ENCODE measurements around the gene ITGAX.

DNA sequence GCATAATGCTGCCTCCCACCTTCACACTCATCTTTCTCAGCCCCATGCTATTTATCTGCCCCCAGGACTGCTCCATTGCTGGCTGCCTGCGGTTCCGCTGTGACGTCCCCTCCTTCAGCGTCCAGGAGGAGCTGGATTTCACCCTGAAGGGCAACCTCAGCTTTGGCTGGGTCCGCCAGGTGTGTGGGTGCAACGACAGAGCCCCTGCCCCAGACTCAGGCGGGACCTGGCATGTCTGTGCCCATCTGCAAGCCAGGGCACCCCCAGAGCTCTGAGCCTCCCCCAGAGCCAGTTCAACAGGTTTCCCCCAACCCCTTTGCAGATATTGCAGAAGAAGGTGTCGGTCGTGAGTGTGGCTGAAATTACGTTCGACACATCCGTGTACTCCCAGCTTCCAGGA is 25.2 kb downstream of the ITGAX start:
- TF ChIP-seq, protein P1, sequence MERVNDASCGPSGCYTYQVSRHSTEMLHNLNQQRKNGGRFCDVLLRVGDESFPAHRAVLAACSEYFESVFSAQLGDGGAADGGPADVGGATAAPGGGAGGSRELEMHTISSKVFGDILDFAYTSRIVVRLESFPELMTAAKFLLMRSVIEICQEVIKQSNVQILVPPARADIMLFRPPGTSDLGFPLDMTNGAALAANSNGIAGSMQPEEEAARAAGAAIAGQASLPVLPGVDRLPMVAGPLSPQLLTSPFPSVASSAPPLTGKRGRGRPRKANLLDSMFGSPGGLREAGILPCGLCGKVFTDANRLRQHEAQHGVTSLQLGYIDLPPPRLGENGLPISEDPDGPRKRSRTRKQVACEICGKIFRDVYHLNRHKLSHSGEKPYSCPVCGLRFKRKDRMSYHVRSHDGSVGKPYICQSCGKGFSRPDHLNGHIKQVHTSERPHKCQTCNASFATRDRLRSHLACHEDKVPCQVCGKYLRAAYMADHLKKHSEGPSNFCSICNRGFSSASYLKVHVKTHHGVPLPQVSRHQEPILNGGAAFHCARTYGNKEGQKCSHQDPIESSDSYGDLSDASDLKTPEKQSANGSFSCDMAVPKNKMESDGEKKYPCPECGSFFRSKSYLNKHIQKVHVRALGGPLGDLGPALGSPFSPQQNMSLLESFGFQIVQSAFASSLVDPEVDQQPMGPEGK (CRISPR knock-in tag; IDR thresholded peaks at IDR 0.05; ENCODE audit: borderline replicate concordance): no peak
- TF ChIP-seq, protein P2, sequence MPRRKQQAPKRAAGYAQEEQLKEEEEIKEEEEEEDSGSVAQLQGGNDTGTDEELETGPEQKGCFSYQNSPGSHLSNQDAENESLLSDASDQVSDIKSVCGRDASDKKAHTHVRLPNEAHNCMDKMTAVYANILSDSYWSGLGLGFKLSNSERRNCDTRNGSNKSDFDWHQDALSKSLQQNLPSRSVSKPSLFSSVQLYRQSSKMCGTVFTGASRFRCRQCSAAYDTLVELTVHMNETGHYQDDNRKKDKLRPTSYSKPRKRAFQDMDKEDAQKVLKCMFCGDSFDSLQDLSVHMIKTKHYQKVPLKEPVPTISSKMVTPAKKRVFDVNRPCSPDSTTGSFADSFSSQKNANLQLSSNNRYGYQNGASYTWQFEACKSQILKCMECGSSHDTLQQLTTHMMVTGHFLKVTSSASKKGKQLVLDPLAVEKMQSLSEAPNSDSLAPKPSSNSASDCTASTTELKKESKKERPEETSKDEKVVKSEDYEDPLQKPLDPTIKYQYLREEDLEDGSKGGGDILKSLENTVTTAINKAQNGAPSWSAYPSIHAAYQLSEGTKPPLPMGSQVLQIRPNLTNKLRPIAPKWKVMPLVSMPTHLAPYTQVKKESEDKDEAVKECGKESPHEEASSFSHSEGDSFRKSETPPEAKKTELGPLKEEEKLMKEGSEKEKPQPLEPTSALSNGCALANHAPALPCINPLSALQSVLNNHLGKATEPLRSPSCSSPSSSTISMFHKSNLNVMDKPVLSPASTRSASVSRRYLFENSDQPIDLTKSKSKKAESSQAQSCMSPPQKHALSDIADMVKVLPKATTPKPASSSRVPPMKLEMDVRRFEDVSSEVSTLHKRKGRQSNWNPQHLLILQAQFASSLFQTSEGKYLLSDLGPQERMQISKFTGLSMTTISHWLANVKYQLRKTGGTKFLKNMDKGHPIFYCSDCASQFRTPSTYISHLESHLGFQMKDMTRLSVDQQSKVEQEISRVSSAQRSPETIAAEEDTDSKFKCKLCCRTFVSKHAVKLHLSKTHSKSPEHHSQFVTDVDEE (CRISPR knock-in tag; IDR thresholded peaks at IDR 0.05): no peak
- TF ChIP-seq TCF4 (CRISPR knock-in tag; IDR thresholded peaks at IDR 0.05; ENCODE audit: borderline replicate concordance) (no peak), ZFP3 (CRISPR knock-in tag; IDR thresholded peaks at IDR 0.05) (no peak), ARNTL (CRISPR knock-in tag; IDR thresholded peaks at IDR 0.05; ENCODE audit: borderline replicate concordance, low read depth) (no peak), RARB (CRISPR knock-in tag; IDR thresholded peaks at IDR 0.05) (no peak), ZFP30 (CRISPR knock-in tag; IDR thresholded peaks at IDR 0.05) (no peak), OSR1 (CRISPR knock-in tag; IDR thresholded peaks at IDR 0.05) (no peak)
- TF ChIP-seq, protein P3, sequence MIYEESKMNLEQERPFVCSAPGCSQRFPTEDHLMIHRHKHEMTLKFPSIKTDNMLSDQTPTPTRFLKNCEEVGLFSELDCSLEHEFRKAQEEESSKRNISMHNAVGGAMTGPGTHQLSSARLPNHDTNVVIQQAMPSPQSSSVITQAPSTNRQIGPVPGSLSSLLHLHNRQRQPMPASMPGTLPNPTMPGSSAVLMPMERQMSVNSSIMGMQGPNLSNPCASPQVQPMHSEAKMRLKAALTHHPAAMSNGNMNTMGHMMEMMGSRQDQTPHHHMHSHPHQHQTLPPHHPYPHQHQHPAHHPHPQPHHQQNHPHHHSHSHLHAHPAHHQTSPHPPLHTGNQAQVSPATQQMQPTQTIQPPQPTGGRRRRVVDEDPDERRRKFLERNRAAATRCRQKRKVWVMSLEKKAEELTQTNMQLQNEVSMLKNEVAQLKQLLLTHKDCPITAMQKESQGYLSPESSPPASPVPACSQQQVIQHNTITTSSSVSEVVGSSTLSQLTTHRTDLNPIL (CRISPR knock-in tag; IDR thresholded peaks at IDR 0.05; ENCODE audit: low read depth): no peak
- TF ChIP-seq, protein P4, sequence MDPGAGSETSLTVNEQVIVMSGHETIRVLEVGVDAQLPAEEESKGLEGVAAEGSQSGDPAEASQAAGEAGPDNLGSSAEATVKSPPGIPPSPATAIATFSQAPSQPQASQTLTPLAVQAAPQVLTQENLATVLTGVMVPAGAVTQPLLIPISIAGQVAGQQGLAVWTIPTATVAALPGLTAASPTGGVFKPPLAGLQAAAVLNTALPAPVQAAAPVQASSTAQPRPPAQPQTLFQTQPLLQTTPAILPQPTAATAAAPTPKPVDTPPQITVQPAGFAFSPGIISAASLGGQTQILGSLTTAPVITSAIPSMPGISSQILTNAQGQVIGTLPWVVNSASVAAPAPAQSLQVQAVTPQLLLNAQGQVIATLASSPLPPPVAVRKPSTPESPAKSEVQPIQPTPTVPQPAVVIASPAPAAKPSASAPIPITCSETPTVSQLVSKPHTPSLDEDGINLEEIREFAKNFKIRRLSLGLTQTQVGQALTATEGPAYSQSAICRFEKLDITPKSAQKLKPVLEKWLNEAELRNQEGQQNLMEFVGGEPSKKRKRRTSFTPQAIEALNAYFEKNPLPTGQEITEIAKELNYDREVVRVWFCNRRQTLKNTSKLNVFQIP (CRISPR knock-in tag; IDR thresholded peaks at IDR 0.05; ENCODE audit: borderline replicate concordance, low read depth): no peak
